ENCODE results near the gene KIRREL3. TPM values are rescaled to one million over a fixed set of nuclear protein-coding genes. Genes with fewer than 3 reads are reported as not detected.

KIRREL3 gene
- total RNA-seq, 5 donors from 2014 or later (not counting 1 experiment from before 2014, with no cell fraction given) = not detected

GRCh38 chr11:126654886-126655806, 345.4 kb downstream of the KIRREL3 start:
- CTCF ChIA-PET = interaction anchor here in 1 of 2 donors (0.6 kb wide), 1 partner anchor 977 kb away, joined by 5 read pairs; no protein-coding TSS in a partner anchor
- WGBS (ENCODE audit: insufficient coverage) = 37% methylated on average over 7 of the region's 12 CpGs

GRCh38 chr11:126653040-126653439, 347.5 kb downstream of the KIRREL3 start:
- CTCF ChIA-PET = no interaction called here
- no peaks in the 10 kb centered on the region for H3K36me3 Mint-ChIP-seq
- no peak for ATAC-seq (replicated peaks in 1 of 4)
- H3K4me3 Mint-ChIP-seq = no peak overlapping the region
- peaks cover 10 to 21% of the 10 kb centered on the region in 2 donors for H3K27me3 Mint-ChIP-seq
- H3K27ac Mint-ChIP-seq = no peak overlapping the region
- DNase-seq = no peak
- Histone ChIP-seq H3K27ac (ENCODE audit: low read length) (no peak overlapping the region), H3K9me3 (no peaks in the 10 kb centered on the region), H3K4me3 (ENCODE audit: control insufficient read depth in 1 of 2, extremely low read depth in 1 of 2, low read length in 1 of 2) (no peak overlapping the region), H3K27me3 (replicated peaks in 1 of 2; ENCODE audit: control insufficient read depth in 2 of 2, extremely low read depth in 1 of 2, insufficient read depth in 2 of 2, low read length in 1 of 2) (peaks cover 0 to 11% of the 10 kb centered on the region in 2 experiments), H3K36me3 (ENCODE audit: control insufficient read depth in 2 of 2, extremely low read depth in 1 of 2, insufficient read depth in 1 of 2, low read length in 1 of 2) (no peaks in the 10 kb centered on the region), H3K4me1 (ENCODE audit: control insufficient read depth in 1 of 2, extremely low read depth in 1 of 2, insufficient read depth in 2 of 2, low read length in 2 of 2) (no peaks in the 10 kb centered on the region)
- 79% methylated on average over 6 of the region's 8 CpGs for WGBS (ENCODE audit: insufficient coverage)
- no peaks in the 10 kb centered on the region for H3K9me3 Mint-ChIP-seq
- POLR2A ChIA-PET = no interaction called here
- no peaks in the 10 kb centered on the region for H3K4me1 Mint-ChIP-seq

More at GRCh38 chr11:126654886-126655806, 345.4 kb downstream of the KIRREL3 start:
- H3K4me1 Mint-ChIP-seq = no peaks in the 10 kb centered on the region
- no peaks in the 10 kb centered on the region for H3K36me3 ChIP-seq (ENCODE audit: control insufficient read depth in 2 of 2, extremely low read depth in 1 of 2, insufficient read depth in 1 of 2, low read length in 1 of 2)
- POLR2A ChIA-PET = interaction anchor here in 1 of 2 donors (0.6 kb wide), 1 partner anchor 409 kb away, joined by 3 read pairs; no protein-coding TSS in a partner anchor
- H3K4me3 Mint-ChIP-seq = no peak overlapping the region
- no peak overlapping the region for H3K27ac Mint-ChIP-seq
- no peak overlapping the region for H3K4me3 ChIP-seq (ENCODE audit: control insufficient read depth in 1 of 2, extremely low read depth in 1 of 2, low read length in 1 of 2)
- H3K36me3 Mint-ChIP-seq = no peaks in the 10 kb centered on the region
- no peak for DNase-seq
- H3K27me3 ChIP-seq (replicated peaks in 1 of 2; ENCODE audit: control insufficient read depth in 2 of 2, extremely low read depth in 1 of 2, insufficient read depth in 2 of 2, low read length in 1 of 2) = peaks cover 0 to 10% of the 10 kb centered on the region in 2 experiments
- no peaks in the 10 kb centered on the region for H3K9me3 Mint-ChIP-seq
- H3K27ac ChIP-seq (ENCODE audit: low read length) = no peak overlapping the region
- H3K9me3 ChIP-seq = no peaks in the 10 kb centered on the region
- H3K4me1 ChIP-seq (ENCODE audit: control insufficient read depth in 1 of 2, extremely low read depth in 1 of 2, insufficient read depth in 2 of 2, low read length in 2 of 2) = no peaks in the 10 kb centered on the region
- ATAC-seq (replicated peaks in 1 of 4) = no peak
- H3K27me3 Mint-ChIP-seq = peaks cover 8 to 21% of the 10 kb centered on the region in 2 donors

DNA sequence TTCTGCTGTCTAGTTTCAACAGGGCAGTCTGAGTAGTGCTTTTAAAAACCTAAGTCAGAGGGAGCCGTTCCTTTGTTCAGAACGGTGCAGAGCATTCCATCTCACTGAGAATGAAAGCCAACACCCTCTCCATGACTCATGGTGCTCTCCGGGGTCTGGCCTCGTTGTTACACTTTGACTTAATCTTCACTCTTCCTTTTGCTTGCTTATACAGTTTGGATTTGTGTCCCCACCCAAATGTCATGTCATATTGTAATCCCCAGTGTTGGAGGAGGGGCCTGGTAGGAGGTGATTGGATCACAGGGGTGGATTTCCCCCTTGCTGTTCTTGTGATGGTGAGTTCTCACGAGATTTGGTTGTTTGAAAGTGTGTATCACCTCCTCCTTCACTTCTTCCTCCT, 352.8 kb downstream of the KIRREL3 start:
- H3K9me3 Mint-ChIP-seq = no peaks in the 10 kb centered on the region
- 58% methylated on average over 2 of the region's 5 CpGs for WGBS (ENCODE audit: insufficient coverage)

DNA sequence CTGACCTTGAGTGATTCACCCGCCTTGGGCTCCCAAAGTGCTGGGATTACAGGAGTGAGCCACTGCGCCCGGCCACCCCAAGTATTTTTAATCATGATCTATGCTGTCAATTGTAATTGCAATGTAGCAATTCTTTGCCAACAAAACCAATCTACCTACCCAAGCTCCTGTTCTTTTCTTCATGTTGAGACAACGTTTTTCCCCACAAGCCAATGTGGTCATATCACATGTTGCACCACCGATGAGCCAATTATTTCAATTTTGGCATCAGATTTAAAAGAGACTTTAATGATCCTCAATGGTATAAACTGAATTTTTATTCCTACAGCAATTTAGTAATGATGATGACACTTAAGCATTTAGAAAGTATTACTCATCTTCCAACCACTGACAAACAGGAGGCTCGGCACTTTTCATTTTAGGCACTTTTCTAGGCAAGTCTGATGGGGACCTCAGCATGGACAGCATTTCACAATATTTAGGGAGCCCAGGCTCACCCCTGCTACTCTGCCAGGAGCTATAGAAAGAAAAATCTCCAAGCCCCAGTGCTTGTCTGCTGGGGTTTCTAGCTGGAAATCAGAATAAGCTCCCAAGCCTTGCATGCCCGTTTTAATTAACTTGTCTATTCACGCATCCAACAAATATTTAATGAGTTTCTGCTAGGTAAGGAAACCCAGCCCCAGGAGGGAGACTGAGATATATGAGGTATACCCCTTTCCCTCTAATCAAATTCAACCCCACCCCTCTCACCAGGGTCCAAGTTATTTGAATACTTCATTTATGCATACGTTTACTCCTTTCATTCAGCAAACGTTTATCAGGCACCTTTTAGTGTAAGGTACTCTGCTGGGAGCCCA, 353.6 kb downstream of the KIRREL3 start:
- Histone ChIP-seq H3K4me1 (ENCODE audit: control insufficient read depth in 1 of 2, extremely low read depth in 1 of 2, insufficient read depth in 2 of 2, low read length in 2 of 2) (no peaks in the 10 kb centered on the region), H3K27ac (ENCODE audit: low read length) (no peak overlapping the region), H3K36me3 (ENCODE audit: control insufficient read depth in 2 of 2, extremely low read depth in 1 of 2, insufficient read depth in 1 of 2, low read length in 1 of 2) (no peaks in the 10 kb centered on the region), H3K4me3 (ENCODE audit: control insufficient read depth in 1 of 2, extremely low read depth in 1 of 2, low read length in 1 of 2) (no peak overlapping the region), H3K9me3 (no peaks in the 10 kb centered on the region), H3K27me3 (replicated peaks in 1 of 2; ENCODE audit: control insufficient read depth in 2 of 2, extremely low read depth in 1 of 2, insufficient read depth in 2 of 2, low read length in 1 of 2) (peaks cover 2 to 3% of the 10 kb centered on the region in 2 experiments)
- Mint-ChIP-seq H3K27ac (no peak overlapping the region), H3K36me3 (no peaks in the 10 kb centered on the region), H3K27me3 (peaks cover 0 to 7% of the 10 kb centered on the region in 2 donors), H3K9me3 (no peaks in the 10 kb centered on the region), H3K4me1 (no peaks in the 10 kb centered on the region), H3K4me3 (no peak overlapping the region)
- ChIA-PET CTCF (no interaction called here), POLR2A (no interaction called here)
- 33% methylated on average over 1 of the region's 10 CpGs for WGBS (ENCODE audit: insufficient coverage)
- ATAC-seq (replicated peaks in 1 of 4) (no peak), DNase-seq (no peak)

More for the DNA sequence above, 352.8 kb downstream of the KIRREL3 start:
- Histone ChIP-seq H3K27ac (ENCODE audit: low read length) (no peak overlapping the region), H3K27me3 (replicated peaks in 1 of 2; ENCODE audit: control insufficient read depth in 2 of 2, extremely low read depth in 1 of 2, insufficient read depth in 2 of 2, low read length in 1 of 2) (peaks cover 2 to 6% of the 10 kb centered on the region in 2 experiments), H3K4me1 (ENCODE audit: control insufficient read depth in 1 of 2, extremely low read depth in 1 of 2, insufficient read depth in 2 of 2, low read length in 2 of 2) (no peaks in the 10 kb centered on the region), H3K36me3 (ENCODE audit: control insufficient read depth in 2 of 2, extremely low read depth in 1 of 2, insufficient read depth in 1 of 2, low read length in 1 of 2) (no peaks in the 10 kb centered on the region), H3K4me3 (ENCODE audit: control insufficient read depth in 1 of 2, extremely low read depth in 1 of 2, low read length in 1 of 2) (no peak overlapping the region), H3K9me3 (no peaks in the 10 kb centered on the region)
- Mint-ChIP-seq H3K4me3 (no peak overlapping the region), H3K27ac (no peak overlapping the region), H3K27me3 (peaks cover 0 to 7% of the 10 kb centered on the region in 2 donors), H3K36me3 (no peaks in the 10 kb centered on the region), H3K4me1 (no peaks in the 10 kb centered on the region)
- CTCF ChIA-PET = no interaction called here
- ATAC-seq (replicated peaks in 1 of 4) (no peak), DNase-seq (no peak)
- POLR2A ChIA-PET = no interaction called here

- Mint-ChIP-seq H3K27ac (no peak overlapping the region), H3K9me3 (no peaks in the 10 kb centered on the region), H3K4me1 (no peaks in the 10 kb centered on the region), H3K4me3 (no peak overlapping the region), H3K27me3 (peaks cover 0 to 9% of the 10 kb centered on the region in 2 donors), H3K36me3 (no peaks in the 10 kb centered on the region)
- 90% methylated on average over 3 of the region's 7 CpGs for WGBS (ENCODE audit: insufficient coverage)
- no peaks in the 10 kb centered on the region for H3K9me3 ChIP-seq
- H3K4me3 ChIP-seq (ENCODE audit: control insufficient read depth in 1 of 2, extremely low read depth in 1 of 2, low read length in 1 of 2) = no peak overlapping the region
- no peak overlapping the region for H3K27ac ChIP-seq (ENCODE audit: low read length)
- H3K27me3 ChIP-seq (replicated peaks in 1 of 2; ENCODE audit: control insufficient read depth in 2 of 2, extremely low read depth in 1 of 2, insufficient read depth in 2 of 2, low read length in 1 of 2) = peaks cover 2 to 3% of the 10 kb centered on the region in 2 experiments
- ChIA-PET POLR2A (no interaction called here), CTCF (no interaction called here)
- ATAC-seq (replicated peaks in 1 of 4) = no peak
- no peaks in the 10 kb centered on the region for H3K4me1 ChIP-seq (ENCODE audit: control insufficient read depth in 1 of 2, extremely low read depth in 1 of 2, insufficient read depth in 2 of 2, low read length in 2 of 2)
- no peaks in the 10 kb centered on the region for H3K36me3 ChIP-seq (ENCODE audit: control insufficient read depth in 2 of 2, extremely low read depth in 1 of 2, insufficient read depth in 1 of 2, low read length in 1 of 2)
- DNase-seq = no peak
Measured at GRCh38 chr11:126645186-126645585, 355.4 kb downstream of the KIRREL3 start.

DNA sequence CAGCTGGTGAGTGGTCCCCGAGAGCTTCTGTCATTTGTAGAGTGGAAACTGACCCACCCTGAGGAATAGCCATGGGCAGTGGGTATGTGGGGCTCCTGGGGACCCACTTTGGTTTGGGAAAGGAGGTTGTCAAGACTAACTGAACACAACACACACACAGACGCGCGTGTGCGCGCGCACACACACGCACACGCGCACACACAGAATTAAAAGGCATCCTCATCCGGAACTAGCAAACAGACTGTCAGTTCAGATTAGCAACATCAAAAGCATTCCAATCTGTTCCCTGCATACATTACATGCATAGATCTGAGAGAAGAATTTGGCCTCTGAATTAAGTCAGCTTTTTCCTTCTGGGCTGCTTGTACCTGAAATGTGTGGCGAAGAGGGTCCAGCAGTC, 360.4 kb downstream of the KIRREL3 start:
- Mint-ChIP-seq H3K36me3 (no peaks in the 10 kb centered on the region), H3K4me3 (no peak overlapping the region), H3K27ac (no peak overlapping the region), H3K9me3 (no peaks in the 10 kb centered on the region), H3K4me1 (no peaks in the 10 kb centered on the region), H3K27me3 (peaks cover 11 to 27% of the 10 kb centered on the region in 2 donors)
- Histone ChIP-seq H3K27me3 (replicated peaks in 1 of 2; ENCODE audit: control insufficient read depth in 2 of 2, extremely low read depth in 1 of 2, insufficient read depth in 2 of 2, low read length in 1 of 2) (peaks cover 2 to 6% of the 10 kb centered on the region in 2 experiments), H3K4me3 (ENCODE audit: control insufficient read depth in 1 of 2, extremely low read depth in 1 of 2, low read length in 1 of 2) (no peak overlapping the region), H3K4me1 (ENCODE audit: control insufficient read depth in 1 of 2, extremely low read depth in 1 of 2, insufficient read depth in 2 of 2, low read length in 2 of 2) (no peaks in the 10 kb centered on the region), H3K36me3 (ENCODE audit: control insufficient read depth in 2 of 2, extremely low read depth in 1 of 2, insufficient read depth in 1 of 2, low read length in 1 of 2) (no peaks in the 10 kb centered on the region), H3K9me3 (no peaks in the 10 kb centered on the region), H3K27ac (ENCODE audit: low read length) (no peak overlapping the region)
- ATAC-seq (replicated peaks in 1 of 4) (no peak), DNase-seq (no peak)
- ChIA-PET CTCF (no interaction called here), POLR2A (no interaction called here)
- 93% methylated on average over 3 of the region's 12 CpGs for WGBS (ENCODE audit: insufficient coverage)
